ENCODE measurements around the gene TUBG2.

The TUBG2 gene

GRCh38 chr17:42709561-42709960 is 50.5 kb downstream of the TUBG2 start:
- Histone ChIP-seq H3K9ac (ENCODE audit: low read length) (no peak overlapping the region), H3K27me3 (ENCODE audit: control insufficient read depth in 1 of 2, insufficient read depth in 2 of 2, low read length in 2 of 2) (no peaks in the 10 kb centered on the region), H3K36me3 (ENCODE audit: insufficient read depth, low read length) (peaks cover 91% of the 10 kb centered on the region), H3K27ac (ENCODE audit: low read depth, low read length) (no peak overlapping the region), H3K9me3 (ENCODE audit: low read length) (no peaks in the 10 kb centered on the region), H3K4me1 (ENCODE audit: insufficient read depth, low read length) (no peaks in the 10 kb centered on the region), H3K4me3 (ENCODE audit: low read depth in 1 of 2, low read length in 2 of 2) (no peak overlapping the region)
